ENCODE results near the gene DERA.
"Not testable (repeated sequence)": the region's sequence is repeated elsewhere in the genome, so short reads cannot be mapped to it uniquely, and the experiment has no call there.

DERA gene

DNA sequence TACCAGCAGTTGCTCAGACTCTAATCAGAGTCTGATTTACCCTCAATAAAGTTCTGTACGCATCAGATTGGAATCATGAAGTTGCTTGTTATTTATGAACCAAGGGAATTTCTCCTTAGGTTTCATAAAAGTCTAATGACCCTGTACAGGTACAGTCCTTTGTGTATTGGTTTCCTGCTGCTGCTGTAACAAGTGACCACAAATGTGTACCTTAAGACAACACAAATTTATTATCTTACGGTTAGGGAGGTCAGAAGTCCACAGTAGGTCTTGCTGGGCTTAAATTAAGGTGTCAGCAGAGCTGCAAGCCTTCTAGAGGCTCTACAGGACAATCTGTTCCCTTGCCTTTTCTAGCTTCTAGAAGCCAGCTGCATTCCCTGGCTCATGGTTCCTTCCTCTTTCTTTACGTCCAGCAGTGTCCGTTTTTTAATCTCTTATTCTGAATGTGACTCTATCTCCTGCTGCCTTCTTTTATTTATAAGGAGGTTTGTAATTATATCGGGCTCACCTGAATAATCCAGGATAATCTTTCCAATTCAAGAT is 6.7 kb upstream of the DERA start:
- no peak for DNase-seq (ENCODE audit: low read depth)

DNA sequence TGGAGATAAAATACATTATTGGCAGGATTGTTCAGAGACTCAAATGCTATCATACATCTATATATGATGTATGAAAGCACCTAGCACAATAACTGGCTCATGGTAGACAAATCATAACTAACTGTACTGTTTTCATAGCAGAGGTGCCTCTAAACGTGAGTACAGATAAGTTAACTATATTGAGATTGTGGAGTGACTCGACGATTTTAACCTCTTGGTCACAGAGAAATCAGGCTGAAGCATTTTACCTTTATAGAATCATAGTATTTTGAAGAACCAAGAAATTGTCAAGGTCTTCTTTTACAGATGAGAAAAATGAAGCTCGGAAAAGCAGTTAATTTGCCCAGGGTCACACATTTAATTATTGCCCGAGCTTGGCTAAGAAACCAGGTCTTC is 666 bp upstream of the DERA start:
- no peak for DNase-seq (ENCODE audit: low read depth)

GRCh38 chr12:15911931-15912330 is 799 bp downstream of the DERA start:
- not testable (repeated sequence) for DNase-seq (ENCODE audit: low read depth)

DNA sequence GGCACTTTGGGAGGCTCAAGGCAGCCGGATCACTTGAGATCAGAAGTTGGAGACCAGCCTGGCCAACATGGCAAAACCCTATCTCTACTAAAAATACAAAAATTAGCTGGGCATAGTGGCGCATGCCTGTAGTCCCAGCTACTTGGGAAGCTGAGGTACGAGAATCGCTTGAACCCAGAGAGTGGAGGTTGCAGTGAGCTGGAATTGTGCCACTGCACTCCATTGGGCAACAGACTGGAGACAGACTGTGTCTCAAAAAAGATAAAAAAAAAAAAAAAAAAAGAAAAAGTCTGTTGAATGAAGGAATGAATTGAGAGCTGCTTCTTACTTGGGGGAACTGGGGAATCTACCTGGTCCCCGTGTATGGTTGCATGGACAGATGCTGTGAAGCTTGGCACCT is 3.0 kb downstream of the DERA start:
- DNase-seq (ENCODE audit: low read depth), result not testable (repeated sequence)

GRCh38 chr12:15918066-15918465 is 6.9 kb downstream of the DERA start:
- DNase-seq (ENCODE audit: low read depth), result no peak

DNA sequence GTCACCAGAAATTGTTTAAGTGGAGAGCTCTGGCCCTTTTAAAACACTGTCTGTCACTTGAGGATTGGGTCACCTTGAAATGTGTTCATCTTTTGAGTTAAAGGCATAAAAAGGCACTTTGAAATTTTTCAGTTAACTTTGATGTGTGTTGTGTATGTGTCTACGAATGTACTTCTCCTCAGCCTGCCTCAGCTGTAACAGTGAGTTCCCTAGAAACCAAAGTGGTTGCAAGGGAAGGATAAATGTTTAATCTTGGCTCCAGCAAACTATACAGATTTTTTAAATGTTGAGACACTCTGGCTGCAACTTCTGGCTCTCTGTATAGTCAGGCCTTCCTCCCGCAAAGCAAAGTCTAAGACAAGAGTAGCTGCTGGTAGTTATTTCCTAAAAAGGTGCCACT is 8.3 kb downstream of the DERA start:
- no peak for DNase-seq (ENCODE audit: low read depth)

GRCh38 chr12:15924956-15925355 is 13.8 kb downstream of the DERA start:
- DNase-seq (ENCODE audit: low read depth), result no peak

- DNase-seq (ENCODE audit: low read depth), result no peak
Measured at GRCh38 chr12:15928346-15928745, 17.2 kb downstream of the DERA start.

DNA sequence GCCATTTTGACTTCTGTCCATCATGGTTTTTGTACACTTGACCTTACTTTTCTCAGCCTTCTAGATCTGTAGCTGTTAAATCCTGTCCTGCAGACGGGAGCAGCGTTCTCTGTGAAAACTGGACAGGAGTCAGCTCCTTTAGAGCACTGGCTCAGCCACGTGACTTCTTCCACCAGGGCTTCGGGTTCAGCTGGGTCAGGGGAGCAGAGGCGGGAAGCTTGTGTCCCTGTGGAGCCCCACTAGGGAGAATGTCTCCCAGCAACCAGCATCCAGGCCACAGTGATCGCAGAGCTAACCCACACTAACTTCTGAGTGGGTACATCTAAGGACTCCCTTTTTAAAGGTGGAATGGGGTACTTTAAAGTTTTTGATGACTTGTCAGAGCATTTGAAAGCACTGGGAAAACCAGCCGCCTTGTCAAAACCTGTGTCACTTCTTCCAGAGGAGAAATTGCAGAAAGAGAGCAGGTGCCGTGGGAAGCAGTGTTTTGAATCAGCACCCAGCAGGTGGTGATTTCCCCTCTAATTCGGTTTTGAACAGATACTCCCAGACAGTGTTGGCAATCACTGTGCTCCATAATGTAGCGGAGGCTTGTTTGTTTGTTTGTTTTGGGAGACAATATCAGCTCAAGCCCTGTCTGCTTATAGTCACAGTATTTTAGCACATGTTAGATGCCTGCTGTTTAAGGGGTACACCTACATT is 17.9 kb downstream of the DERA start:
- no peak for DNase-seq (ENCODE audit: low read depth)

DNA sequence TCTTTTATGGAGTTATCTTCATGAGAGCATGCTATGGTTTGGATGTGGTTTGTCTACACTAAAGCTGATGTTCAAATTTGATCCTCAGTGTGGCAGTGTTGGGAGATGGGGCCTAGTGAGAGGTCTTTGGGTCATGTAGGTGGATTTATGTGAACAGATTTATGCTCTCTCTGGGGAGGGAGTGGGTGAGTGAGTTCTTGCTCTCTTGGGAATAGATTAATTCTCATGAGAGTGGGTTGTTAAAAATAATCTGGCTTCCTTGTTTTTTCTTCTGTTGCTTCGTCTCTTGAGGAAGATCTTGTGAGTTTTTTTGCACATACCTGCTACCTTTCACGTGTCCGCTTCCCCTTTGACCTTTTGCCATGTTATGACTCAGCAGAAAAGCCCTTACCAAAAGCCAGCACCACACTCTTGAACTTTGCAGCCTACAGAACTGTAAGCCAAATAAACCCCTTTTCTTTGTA is 20.5 kb downstream of the DERA start:
- DNase-seq (ENCODE audit: low read depth), result no peak

DNA sequence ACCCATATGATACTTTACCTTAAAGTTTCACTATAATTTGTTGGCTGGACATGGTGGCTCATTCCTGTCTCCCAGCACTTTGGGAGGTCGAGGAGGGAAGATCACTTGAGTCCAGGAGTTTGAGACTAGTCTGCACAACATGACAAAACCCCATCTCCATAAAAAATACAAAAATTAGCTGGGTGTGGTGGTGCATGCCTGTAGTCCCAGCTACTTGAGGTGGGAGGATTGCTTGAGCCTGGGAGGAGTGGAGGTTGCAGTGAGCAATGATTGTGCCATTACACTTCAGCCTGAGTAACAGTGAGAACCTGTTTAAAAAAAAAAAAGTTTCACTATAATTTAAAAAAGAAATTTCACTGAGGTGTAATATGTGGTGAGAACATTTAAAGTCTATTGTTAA is 21.2 kb downstream of the DERA start:
- no peak for DNase-seq (ENCODE audit: low read depth)

GRCh38 chr12:15932971-15933370 is 21.8 kb downstream of the DERA start:
- no peak for DNase-seq (ENCODE audit: low read depth)

DNA sequence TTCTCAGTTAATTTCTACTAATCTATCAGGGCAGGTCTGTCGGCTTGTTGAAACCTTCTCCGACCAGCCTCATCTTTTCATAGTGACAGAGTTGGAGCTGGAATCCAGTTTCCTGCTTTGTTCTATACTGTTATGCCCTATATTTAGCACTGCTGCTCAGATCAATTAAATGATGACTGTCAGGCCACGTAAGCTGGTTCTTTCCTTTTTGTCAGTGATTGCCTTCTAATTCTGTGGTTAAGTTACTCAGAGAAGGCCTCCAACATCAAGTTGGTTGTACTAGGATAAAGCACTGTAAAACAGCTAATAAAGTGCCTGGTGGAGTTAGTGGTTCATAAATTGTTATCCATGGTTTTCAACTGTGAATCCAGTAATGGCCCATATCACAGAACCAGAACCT is 22.6 kb downstream of the DERA start:
- DNase-seq (ENCODE audit: low read depth), result no peak

DNA sequence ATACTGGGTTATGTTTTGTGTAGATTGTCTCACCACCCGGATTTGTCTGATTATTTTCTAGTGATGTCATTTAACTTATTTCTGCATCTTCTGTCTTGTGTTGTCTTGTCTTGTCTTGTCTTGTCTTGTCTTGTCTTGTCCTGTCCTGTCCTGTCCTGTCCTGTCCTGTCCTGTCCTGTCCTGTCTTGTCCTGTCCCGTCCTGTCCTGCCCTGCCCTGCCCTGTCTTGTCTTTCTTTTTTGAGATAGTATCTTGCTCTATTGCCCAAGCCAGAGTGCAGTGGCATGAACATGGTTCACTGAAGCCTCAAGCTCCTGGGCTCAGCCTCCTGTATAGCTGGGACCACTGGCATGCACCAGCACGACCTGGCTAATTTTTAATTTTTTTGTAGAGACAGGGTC is 25.6 kb downstream of the DERA start:
- no peak for DNase-seq (ENCODE audit: low read depth)

DNA sequence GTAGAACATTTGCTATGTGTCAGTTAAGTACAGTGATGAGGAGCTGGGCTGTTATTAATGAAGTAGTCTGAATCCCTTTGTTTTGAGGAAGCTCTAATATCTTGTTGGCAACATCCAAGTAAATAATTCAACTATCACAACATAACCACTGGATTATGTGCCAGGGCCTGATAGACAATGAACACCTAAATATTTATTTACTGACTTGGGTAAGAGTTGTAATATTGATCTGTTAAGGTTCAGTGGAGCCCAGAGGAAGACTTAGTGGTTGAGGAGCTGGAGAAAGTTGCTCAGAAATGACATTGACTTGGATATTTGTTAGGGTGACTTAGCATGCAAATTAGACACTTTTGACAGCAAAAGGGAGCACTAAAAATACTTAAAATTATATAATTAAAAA is 26.8 kb downstream of the DERA start:
- no peak for DNase-seq (ENCODE audit: low read depth)

GRCh38 chr12:15939111-15939510 is 28.0 kb downstream of the DERA start:
- no peak for DNase-seq (ENCODE audit: low read depth)

GRCh38 chr12:15942475-15942874 is 31.3 kb downstream of the DERA start:
- no peak for DNase-seq (ENCODE audit: low read depth)

DNA sequence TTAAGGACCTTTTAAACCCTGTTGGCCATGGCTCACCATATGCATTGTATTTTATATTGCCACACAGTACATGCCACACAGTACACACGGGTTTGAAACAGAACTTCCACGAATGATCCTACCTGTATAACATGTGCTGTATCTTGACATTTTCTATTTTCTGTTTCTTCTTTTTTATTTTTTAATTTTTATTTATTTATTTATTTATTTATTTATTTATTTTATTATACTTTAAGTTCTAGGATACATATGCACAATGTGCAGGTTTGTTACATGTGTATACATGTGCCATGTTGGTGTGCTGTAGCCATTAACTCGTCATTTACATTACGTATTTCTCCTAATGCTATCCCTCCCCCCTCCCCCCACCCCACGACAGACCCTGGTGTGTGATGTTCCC is 32.4 kb downstream of the DERA start:
- not testable (repeated sequence) for DNase-seq (ENCODE audit: low read depth)

- DNase-seq (ENCODE audit: low read depth), result not testable (repeated sequence)
Measured at GRCh38 chr12:15948461-15948860, 37.3 kb downstream of the DERA start.

DNA sequence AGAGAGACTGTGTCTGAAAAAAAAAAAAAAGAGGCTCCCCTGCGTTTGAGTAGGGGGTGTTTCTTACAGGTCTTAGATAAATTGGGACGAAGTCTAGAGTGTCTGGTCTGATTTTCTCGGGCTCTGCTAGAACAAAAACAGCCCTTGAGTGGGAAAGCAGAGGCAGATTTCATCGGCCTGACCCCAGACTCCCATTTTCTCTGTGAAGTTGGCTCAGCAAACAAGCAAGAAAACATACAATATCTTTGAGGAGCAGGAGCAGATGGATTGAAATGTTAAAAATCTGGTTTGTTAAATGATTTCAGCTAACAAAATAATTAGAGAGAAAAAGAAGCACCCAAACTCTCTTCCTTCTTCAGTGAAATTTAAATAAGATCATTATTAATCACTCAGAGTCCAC is 44.1 kb downstream of the DERA start:
- DNase-seq (ENCODE audit: low read depth), result no peak

DNA sequence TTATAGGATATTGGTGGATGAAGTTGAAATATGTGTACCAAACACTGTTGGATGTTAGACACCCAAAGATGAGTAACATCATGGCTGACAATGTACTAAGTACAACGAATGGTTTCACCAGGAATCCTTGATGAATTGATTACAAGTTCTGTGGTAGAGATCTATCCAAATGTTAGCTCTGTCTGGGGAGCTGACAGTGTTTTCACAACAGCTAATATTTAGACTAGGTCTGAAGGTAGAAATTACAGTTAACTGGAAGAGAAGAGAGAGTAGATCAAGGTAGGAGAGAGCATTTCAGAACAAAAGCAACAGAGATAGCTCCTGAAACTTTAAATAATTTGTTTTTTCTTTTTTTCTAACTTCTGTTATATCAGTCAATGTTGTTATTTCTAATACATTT is 44.9 kb downstream of the DERA start:
- DNase-seq (ENCODE audit: low read depth), result no peak

DNA sequence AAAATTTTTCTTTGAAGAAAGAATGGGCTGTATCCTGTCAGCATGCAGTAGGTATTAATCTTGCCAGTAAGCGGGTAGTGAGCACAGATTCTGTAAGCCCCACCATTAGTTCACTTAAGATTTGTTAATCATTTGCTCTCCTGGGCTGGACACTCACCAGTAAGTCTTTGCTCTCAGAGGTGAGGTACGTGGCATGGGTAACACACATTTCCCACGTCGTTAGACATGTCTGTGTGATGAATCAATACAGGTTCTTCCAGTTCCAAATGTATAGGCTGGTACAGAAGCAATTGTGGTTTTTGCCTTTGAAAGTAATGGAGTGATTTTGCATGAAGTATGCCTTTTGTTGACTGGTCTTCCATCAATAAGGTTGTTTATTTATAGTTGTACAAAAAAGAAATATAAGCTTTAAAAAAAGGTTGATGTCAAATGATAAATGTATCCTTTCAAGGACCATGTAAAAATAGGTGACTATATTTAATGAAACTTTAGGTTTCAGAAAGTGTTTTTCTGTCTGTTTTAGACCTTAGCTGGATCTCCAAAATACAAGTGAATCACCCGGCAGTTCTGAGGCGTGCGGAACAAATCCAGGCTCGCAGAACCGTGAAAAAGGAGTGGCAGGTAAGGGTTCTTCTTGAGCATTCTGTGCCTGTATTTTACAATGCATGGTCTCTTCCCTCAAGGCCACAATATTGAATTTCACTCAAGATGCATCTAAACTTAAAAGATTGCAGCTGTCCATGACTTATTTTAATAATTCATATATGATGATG is 45.5 kb downstream of the DERA start:
- no peak for DNase-seq (ENCODE audit: low read depth)

DNA sequence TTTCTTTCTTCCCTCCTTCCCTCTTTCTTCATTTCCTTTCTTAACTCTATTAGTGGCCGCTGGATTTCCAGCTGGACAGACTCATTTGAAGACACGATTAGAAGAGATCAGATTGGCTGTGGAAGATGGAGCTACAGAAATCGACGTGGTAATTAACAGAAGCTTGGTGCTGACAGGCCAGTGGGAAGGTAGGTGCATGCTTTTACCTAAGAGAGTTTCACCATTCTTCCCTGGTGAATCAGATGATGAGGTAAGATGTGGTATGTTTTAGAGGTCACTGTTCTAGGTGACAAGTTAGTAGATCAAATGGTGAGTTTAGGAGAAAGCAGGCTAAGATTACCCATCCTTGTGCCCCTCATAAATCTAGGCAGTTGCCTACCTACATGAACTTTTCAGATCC is 51.6 kb downstream of the DERA start:
- DNase-seq (ENCODE audit: low read depth), result no peak
